Panc1 (cell line): Measurements from ENCODE around the gene SENP1. TPM values are rescaled to one million over a fixed set of nuclear protein-coding genes. Genes with fewer than 3 reads are reported as not detected.

ENCODE experiments used
- ATAC-seq: fragments of 200-7000 bp; cut with Tn5 transposase; 2 replicates; pipeline ENCODE4 v1.9.1; 2020; ENCODE audit warnings: mild to moderate bottlenecking, moderate library complexity
- BruUV-seq: library from RNA; stranded (reverse); fragments of 400-500 nt; replicated peaks from 2 replicates; lab custom pipeline; 2021; lab: Mats Ljungman, UMichigan
- CTCF ChIA-PET: fragments of 300-600 bp; sonication (Branson Sonifier 250); formaldehyde crosslinking; loops from one replicate; lab custom pipeline; 2022; ENCODE audit warnings: antibody characterized with exemption; lab: Charles Lee
- POLR2A ChIA-PET: fragments of 300-600 bp; sonication (Branson Sonifier 250); formaldehyde crosslinking; loops from one replicate; lab custom pipeline; 2022; ENCODE audit warnings: antibody characterized with exemption; lab: Charles Lee
- DNase-seq: peaks from one replicate; pipeline ENCODE4 v3.0.0-alpha.2; 2010; ENCODE audit warnings: low read depth, low spot score
- H3K27ac ChIP-seq: 2 replicates; pipeline ENCODE4 v1.5.1; 2011; ENCODE audit warnings: mild to moderate bottlenecking, low read length, inconsistent platforms
- H3K27me3 ChIP-seq: fragments of 200-500 bp; sonication (Bioruptor generic); 2 replicates; pipeline ENCODE4 v1.6.0; 2014; ENCODE audit warnings: low read length, inconsistent platforms; ENCODE audit not compliant: control insufficient read depth, insufficient read depth
- H3K36me3 ChIP-seq: fragments of 200-500 bp; sonication (Bioruptor generic); 2 replicates; pipeline ENCODE4 v1.5.1; 2014; ENCODE audit warnings: inconsistent platforms, mild to moderate bottlenecking, low read length, moderate library complexity; ENCODE audit not compliant: control insufficient read depth, insufficient read depth
- H3K4me1 ChIP-seq: 2 replicates; pipeline ENCODE4 v1.5.1; 2011; ENCODE audit warnings: inconsistent platforms, mild to moderate bottlenecking, low read length, moderate library complexity; ENCODE audit not compliant: control insufficient read depth, insufficient read depth
- H3K4me3 ChIP-seq, 2 experiments: 2 replicates each; pipeline ENCODE4 v1.5.1; 2011 to 2012; ENCODE audit warnings: low read depth in 2 of 2, low read length in 2 of 2, mild to moderate bottlenecking in 2 of 2, inconsistent platforms in 1 of 2, moderate library complexity in 1 of 2
- H3K9me3 ChIP-seq: fragments of 200-500 bp; sonication (Bioruptor generic); 2 replicates; pipeline ENCODE4 v1.5.1; 2014; ENCODE audit warnings: low read depth, mild to moderate bottlenecking, inconsistent platforms, low read length, moderate library complexity; ENCODE audit not compliant: control insufficient read depth, insufficient read depth
- POLR2AphosphoS5 ChIP-seq: IDR thresholded peaks from 2 replicates; pipeline ENCODE4 v1.6.1; 2012; ENCODE audit warnings: mild to moderate bottlenecking, low read depth, low read length, moderate library complexity
- REST ChIP-seq, 2 experiments: IDR thresholded peaks; 2 replicates each; pipeline ENCODE4 v1.6.1; 2011 to 2012; ENCODE audit warnings: low read depth in 2 of 2, control low read depth in 1 of 2, low read length in 1 of 2, mild to moderate bottlenecking in 1 of 2, moderate library complexity in 1 of 2; ENCODE audit not compliant: insufficient read depth in 1 of 2
- SIN3A ChIP-seq: IDR thresholded peaks from 2 replicates; pipeline ENCODE4 v1.6.1; 2012; ENCODE audit warnings: low read depth, mild to moderate bottlenecking, low read length, moderate library complexity, borderline replicate concordance; ENCODE audit not compliant: insufficient read depth
- TCF7L2 ChIP-seq: IDR thresholded peaks from 2 replicates; pipeline ENCODE4 v1.6.1; 2011; ENCODE audit warnings: mild to moderate bottlenecking, low read depth, low read length, inconsistent platforms
- in situ Hi-C: cut with HindIII; loops from 2 replicates; pipeline ENCODE4 v1.10.0; 2016; ENCODE audit warnings: low sequenced_read_pairs, low pct_unique_long_range_greater_than_20kb
- intact Hi-C: fragments of 100-400 bp; cut with micrococcal nuclease; formaldehyde crosslinking; loops from one replicate; pipeline ENCODE4 v1.10.0; 2022; ENCODE audit not compliant: unreplicated experiment
- total RNA-seq: library from RNA; stranded (reverse); gene quantifications from one replicate; pipeline ENCODE4 v1.2.1, GENCODE V29; 2021; ENCODE audit not compliant: unreplicated experiment
- TF ChIP-seq, protein P1 (sequence below): fragments of 450-650 bp; IDR thresholded peaks from 2 replicates; pipeline ENCODE4 v1.5.1; 2017; ENCODE audit warnings: mild to moderate bottlenecking

SENP1 gene
- total RNA-seq, 1 experiment from 2014 or later: 35.2 TPM

- in situ Hi-C loops: no loop called here
- POLR2A ChIA-PET: no interaction called here
- CTCF ChIA-PET: no interaction called here
- intact Hi-C loops: no loop called here
- Histone ChIP-seq H3K36me3 (no peaks in the 10 kb centered on the region), H3K4me1 (no peaks in the 10 kb centered on the region), H3K4me3 (no peak overlapping the region), H3K27me3 (no peaks in the 10 kb centered on the region), H3K9me3 (no peaks in the 10 kb centered on the region), H3K27ac (no peak overlapping the region)
- no peak for TF ChIP-seq SIN3A
- TF ChIP-seq POLR2AphosphoS5: no peak
- no peak for TF ChIP-seq REST (IDR thresholded peaks at IDR 0.05; ENCODE audit: insufficient read depth in 1 of 2, low read depth in 2 of 2, low read length in 1 of 2)
- no peak for TF ChIP-seq TCF7L2
- TF ChIP-seq, protein P1, sequence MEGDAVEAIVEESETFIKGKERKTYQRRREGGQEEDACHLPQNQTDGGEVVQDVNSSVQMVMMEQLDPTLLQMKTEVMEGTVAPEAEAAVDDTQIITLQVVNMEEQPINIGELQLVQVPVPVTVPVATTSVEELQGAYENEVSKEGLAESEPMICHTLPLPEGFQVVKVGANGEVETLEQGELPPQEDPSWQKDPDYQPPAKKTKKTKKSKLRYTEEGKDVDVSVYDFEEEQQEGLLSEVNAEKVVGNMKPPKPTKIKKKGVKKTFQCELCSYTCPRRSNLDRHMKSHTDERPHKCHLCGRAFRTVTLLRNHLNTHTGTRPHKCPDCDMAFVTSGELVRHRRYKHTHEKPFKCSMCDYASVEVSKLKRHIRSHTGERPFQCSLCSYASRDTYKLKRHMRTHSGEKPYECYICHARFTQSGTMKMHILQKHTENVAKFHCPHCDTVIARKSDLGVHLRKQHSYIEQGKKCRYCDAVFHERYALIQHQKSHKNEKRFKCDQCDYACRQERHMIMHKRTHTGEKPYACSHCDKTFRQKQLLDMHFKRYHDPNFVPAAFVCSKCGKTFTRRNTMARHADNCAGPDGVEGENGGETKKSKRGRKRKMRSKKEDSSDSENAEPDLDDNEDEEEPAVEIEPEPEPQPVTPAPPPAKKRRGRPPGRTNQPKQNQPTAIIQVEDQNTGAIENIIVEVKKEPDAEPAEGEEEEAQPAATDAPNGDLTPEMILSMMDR: no peak
- BruUV-seq: no TSS peak
- ATAC-seq (no peak), DNase-seq (no peak)
Observed at GRCh38 chr12:48034835-48035805, 70.8 kb downstream of the SENP1 start.

DNA sequence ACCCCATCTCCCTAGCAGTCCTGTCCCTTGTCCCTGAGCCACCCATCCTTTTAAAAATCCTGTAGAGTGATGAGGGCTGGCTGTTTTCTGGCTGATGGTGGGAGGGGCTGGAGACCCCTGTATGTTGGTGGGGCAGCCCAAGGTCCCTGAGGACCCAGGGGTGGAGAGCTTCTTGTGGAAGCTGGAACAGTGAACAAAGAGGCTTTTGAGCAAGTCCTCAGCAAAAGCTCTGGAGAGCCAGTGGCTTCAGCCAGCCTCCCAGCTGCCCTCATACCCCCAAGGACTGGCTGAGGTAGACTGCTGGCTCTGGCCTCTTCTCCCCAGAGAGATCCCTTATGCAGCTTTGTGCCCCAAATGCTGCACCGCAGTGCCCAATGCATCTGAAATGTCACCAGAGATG is 72.4 kb downstream of the SENP1 start:
- CTCF ChIA-PET: no interaction called here

More for the DNA sequence above, 72.4 kb downstream of the SENP1 start:
- intact Hi-C loops (no loop called here), in situ Hi-C loops (no loop called here)
- Histone ChIP-seq H3K27ac (no peak overlapping the region), H3K36me3 (no peaks in the 10 kb centered on the region), H3K9me3 (no peaks in the 10 kb centered on the region), H3K4me3 (no peak overlapping the region), H3K27me3 (no peaks in the 10 kb centered on the region), H3K4me1 (peaks cover 6% of the 10 kb centered on the region; the same call in 1 of the 2 replicates)
- no TSS peak for BruUV-seq
- DNase-seq (no peak), ATAC-seq (no peak)
- TF ChIP-seq, protein P1: no peak
- TF ChIP-seq POLR2AphosphoS5 (no peak), SIN3A (no peak), REST (IDR thresholded peaks at IDR 0.05; ENCODE audit: insufficient read depth in 1 of 2, low read depth in 2 of 2, low read length in 1 of 2) (no peak), TCF7L2 (no peak)
- POLR2A ChIA-PET: no interaction called here
